Neural progenitor cell (in vitro differentiated cells): ENCODE measurements around the gene PPTC7. TPM values are rescaled to one million over a fixed set of nuclear protein-coding genes. Genes with fewer than 3 reads are reported as not detected.

ENCODE experiments used
- DNase-seq: peaks from one replicate; pipeline ENCODE4 v3.0.0-alpha.2; 2016; ENCODE audit warnings: low spot score
- H2AFZ ChIP-seq: fragments of 200-600 bp; sonication (generic); replicated peaks from 2 replicates; pipeline ENCODE4 v1.6.1; 2016; ENCODE audit warnings: antibody characterized with exemption
- H3F3A ChIP-seq: fragments of 200-600 bp; sonication (generic); 2 replicates; pipeline ENCODE4 v1.6.1; 2016; ENCODE audit warnings: antibody characterized with exemption, low read depth
- H3K27ac ChIP-seq: fragments of 200-600 bp; sonication (generic); 2 replicates; pipeline ENCODE4 v1.5.1; 2016; ENCODE audit warnings: mild to moderate bottlenecking
- H3K27me3 ChIP-seq: fragments of 200-600 bp; sonication (generic); 2 replicates; pipeline ENCODE4 v1.6.1; 2016; ENCODE audit warnings: mild to moderate bottlenecking, moderate library complexity
- H3K36me3 ChIP-seq: fragments of 200-600 bp; sonication (generic); 2 replicates; pipeline ENCODE4 v1.5.1; 2016
- H3K4me1 ChIP-seq: fragments of 200-600 bp; sonication (generic); 2 replicates; pipeline ENCODE4 v1.6.1; 2016; ENCODE audit warnings: mixed run types
- H3K4me2 ChIP-seq: fragments of 200-600 bp; sonication (generic); 2 replicates; pipeline ENCODE4 v1.6.1; 2016
- H3K4me3 ChIP-seq: fragments of 200-600 bp; sonication (generic); 2 replicates; pipeline ENCODE4 v1.5.1; 2016
- H3K79me2 ChIP-seq: fragments of 200-600 bp; sonication (generic); 2 replicates; pipeline ENCODE4 v1.6.1; 2016; ENCODE audit warnings: low read depth
- H3K9ac ChIP-seq: fragments of 200-600 bp; sonication (generic); 2 replicates; pipeline ENCODE4 v1.6.1; 2016
- H3K9me3 ChIP-seq: fragments of 200-600 bp; sonication (generic); 2 replicates; pipeline ENCODE4 v1.5.1; 2016; ENCODE audit warnings: low read depth
- H4K20me1 ChIP-seq: fragments of 200-600 bp; sonication (generic); 2 replicates; pipeline ENCODE4 v1.6.1; 2016; ENCODE audit warnings: low read depth
- H3K27ac Mint-ChIP-seq: 3 replicates; pipeline ENCODE4 v1.8.0; 2021; ENCODE audit warnings: mixed read lengths
- H3K27me3 Mint-ChIP-seq: 2 replicates; pipeline ENCODE4 v1.8.0; 2022; ENCODE audit warnings: low read depth, mild to moderate bottlenecking, inconsistent platforms, moderate library complexity, mixed read lengths; ENCODE audit not compliant: insufficient read depth
- H3K36me3 Mint-ChIP-seq: 3 replicates; pipeline ENCODE4 v1.8.0; 2021; ENCODE audit warnings: mixed read lengths
- H3K4me1 Mint-ChIP-seq: 3 replicates; pipeline ENCODE4 v1.8.0; 2021; ENCODE audit warnings: mixed read lengths
- H3K4me3 Mint-ChIP-seq: 3 replicates; pipeline ENCODE4 v1.8.0; 2021; ENCODE audit warnings: mild to moderate bottlenecking, moderate library complexity, mixed read lengths
- H3K9me3 Mint-ChIP-seq: 3 replicates; pipeline ENCODE4 v1.8.0; 2020; ENCODE audit warnings: mixed read lengths
- EZH2 ChIP-seq: fragments of 200-600 bp; sonication (generic); IDR thresholded peaks from 2 replicates; pipeline ENCODE4 v1.6.1; 2017; ENCODE audit warnings: antibody characterized with exemption, mild to moderate bottlenecking, moderate library complexity
- EZH2phosphoT487 ChIP-seq: fragments of 200-600 bp; sonication (generic); IDR thresholded peaks from 2 replicates; pipeline ENCODE4 v1.6.1; 2017; ENCODE audit warnings: antibody characterized with exemption
- total RNA-seq: library from RNA; depleted of rRNA; stranded (reverse); fragments of >200 nt; gene quantifications from 2 replicates; pipeline ENCODE4 v1.2.3, GENCODE V29; 2015; ENCODE audit warnings: low replicate concordance
- TF ChIP-seq, protein P1 (sequence below): fragments of 200-600 bp; sonication (generic); IDR thresholded peaks from 2 replicates; pipeline ENCODE4 v1.5.1; 2017; ENCODE audit warnings: antibody characterized with exemption, mild to moderate bottlenecking

PPTC7 gene, protein sequence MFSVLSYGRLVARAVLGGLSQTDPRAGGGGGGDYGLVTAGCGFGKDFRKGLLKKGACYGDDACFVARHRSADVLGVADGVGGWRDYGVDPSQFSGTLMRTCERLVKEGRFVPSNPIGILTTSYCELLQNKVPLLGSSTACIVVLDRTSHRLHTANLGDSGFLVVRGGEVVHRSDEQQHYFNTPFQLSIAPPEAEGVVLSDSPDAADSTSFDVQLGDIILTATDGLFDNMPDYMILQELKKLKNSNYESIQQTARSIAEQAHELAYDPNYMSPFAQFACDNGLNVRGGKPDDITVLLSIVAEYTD
- total RNA-seq, result 9.1 and 11.2 TPM in 2 replicates

DNA sequence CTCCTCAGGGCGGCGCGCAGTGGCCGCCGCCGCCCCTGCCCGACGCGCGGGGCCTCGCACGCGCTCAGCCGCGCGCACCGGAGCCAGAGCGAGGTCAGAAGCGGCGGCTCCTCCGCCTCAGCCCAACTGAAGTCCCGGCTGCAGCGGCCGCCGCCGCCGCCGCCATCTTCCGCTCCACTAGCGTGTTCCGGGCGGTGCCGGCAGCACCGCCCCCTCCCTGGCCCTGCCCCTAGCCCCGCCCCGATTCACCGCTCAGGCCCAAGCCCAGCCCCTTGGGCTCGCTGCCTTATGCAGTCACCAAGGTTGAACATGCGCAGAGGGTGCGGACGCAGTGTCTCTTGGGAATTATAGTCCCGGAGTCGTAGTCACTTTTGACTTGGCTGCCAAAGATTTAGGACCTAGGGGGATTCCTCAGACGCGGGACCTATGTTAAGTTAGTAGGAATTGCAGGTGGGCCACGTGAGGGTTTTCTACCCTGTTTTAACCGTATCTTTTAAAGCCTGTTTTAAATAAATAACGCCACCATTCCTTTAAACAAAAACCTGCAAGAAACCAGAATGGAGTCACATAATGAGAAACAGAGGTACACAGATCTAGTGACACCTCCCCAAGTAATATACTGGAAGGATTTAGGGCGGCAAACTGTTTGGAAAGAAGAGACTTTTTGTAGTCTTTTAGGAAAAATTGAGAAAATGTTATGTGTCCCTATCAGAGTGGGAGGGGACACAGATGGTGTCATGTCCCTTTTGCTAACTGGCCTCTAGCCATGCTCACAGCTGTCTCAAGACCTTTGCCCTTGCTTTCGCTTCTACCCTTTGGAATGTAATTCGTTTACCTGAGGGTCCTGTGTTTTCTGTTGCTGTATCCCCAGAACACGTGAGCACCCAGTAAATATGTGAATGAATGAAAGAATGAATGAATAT lies at the start of gene PPTC7:
Gene PPTC7 (minus strand): TSS at position 182 of the 923 bp plus-strand sequence. CDS start 287 bp downstream, outside the sequence.
- Mint-ChIP-seq H3K27ac (peak within 1 kb of the TSS; percentile 29), H3K4me1 (peaks cover 28% of the 10 kb centered on the region), H3K9me3 (no peaks in the 10 kb centered on the region), H3K4me3 (peak within 1 kb of the TSS; percentile 90), H3K27me3 (no peaks in the 10 kb centered on the region), H3K36me3 (peaks cover 11% of the 10 kb centered on the region)
- peaks cover 8% of the 10 kb centered on the region for H3F3A ChIP-seq
- peak within 1 kb of the TSS; percentile 97 for H3K4me2 ChIP-seq
- H3K9me3 ChIP-seq, result no peaks in the 10 kb centered on the region
- H3K4me1 ChIP-seq, result peaks cover 21% of the 10 kb centered on the region
- DNase-seq, result peak; percentile 99
- H2AFZ ChIP-seq, result peak within 1 kb of the TSS; percentile 48
- peaks cover 45% of the 10 kb centered on the region for H3K79me2 ChIP-seq
- H3K4me3 ChIP-seq, result peak within 1 kb of the TSS; percentile 69
- H3K36me3 ChIP-seq, result no peaks in the 10 kb centered on the region
- peaks cover 40% of the 10 kb centered on the region for H4K20me1 ChIP-seq
- peak within 1 kb of the TSS; percentile 34 for H3K9ac ChIP-seq
- H3K27ac ChIP-seq, result no peak within 1 kb of the TSS
- TF ChIP-seq, protein P1, sequence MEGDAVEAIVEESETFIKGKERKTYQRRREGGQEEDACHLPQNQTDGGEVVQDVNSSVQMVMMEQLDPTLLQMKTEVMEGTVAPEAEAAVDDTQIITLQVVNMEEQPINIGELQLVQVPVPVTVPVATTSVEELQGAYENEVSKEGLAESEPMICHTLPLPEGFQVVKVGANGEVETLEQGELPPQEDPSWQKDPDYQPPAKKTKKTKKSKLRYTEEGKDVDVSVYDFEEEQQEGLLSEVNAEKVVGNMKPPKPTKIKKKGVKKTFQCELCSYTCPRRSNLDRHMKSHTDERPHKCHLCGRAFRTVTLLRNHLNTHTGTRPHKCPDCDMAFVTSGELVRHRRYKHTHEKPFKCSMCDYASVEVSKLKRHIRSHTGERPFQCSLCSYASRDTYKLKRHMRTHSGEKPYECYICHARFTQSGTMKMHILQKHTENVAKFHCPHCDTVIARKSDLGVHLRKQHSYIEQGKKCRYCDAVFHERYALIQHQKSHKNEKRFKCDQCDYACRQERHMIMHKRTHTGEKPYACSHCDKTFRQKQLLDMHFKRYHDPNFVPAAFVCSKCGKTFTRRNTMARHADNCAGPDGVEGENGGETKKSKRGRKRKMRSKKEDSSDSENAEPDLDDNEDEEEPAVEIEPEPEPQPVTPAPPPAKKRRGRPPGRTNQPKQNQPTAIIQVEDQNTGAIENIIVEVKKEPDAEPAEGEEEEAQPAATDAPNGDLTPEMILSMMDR, result no peak
- TF ChIP-seq EZH2phosphoT487, result no peak
- TF ChIP-seq EZH2, result no peak
- peaks cover 14% of the 10 kb centered on the region for H3K27me3 ChIP-seq

DNA sequence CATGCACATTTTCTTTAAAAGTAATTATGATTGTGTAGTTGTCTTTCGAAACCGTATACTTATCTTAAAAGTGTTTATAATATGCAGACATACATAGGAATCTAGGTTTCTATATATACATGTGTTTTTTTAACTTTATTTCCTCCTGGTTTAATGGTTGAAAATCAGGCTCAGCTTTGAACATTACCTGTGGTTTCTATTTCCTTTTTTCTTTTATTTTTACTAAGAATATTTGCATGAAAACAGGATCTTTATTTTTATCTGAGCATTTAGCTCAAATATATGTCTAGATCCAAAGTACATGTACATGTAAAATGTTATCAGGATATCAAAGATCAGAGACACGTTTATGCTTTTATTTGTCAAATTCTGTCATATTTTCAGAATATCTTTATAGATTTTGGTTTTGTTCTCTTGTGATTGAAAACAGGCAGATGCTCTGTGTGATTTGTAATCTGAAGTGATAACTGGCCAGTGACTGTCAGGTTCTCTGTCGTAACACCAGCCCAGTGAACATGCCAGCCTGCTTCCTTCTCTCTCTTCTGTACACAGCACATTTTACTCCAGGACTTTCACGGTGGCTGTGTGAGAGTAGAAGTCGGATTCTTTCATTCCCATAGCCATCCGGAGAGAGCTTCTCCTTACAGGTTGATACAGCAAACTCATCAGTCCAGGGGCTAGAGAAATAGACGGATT lies 44.5 kb upstream of the PPTC7 start:
- H3K9me3 Mint-ChIP-seq, result no peaks in the 10 kb centered on the region
- H3K4me1 ChIP-seq, result no peaks in the 10 kb centered on the region
- H3K27ac Mint-ChIP-seq, result no peak overlapping the region
- H3K4me1 Mint-ChIP-seq, result no peaks in the 10 kb centered on the region
- no peaks in the 10 kb centered on the region for H4K20me1 ChIP-seq
- no peaks in the 10 kb centered on the region for H3F3A ChIP-seq
- H2AFZ ChIP-seq, result no peak overlapping the region
- DNase-seq, result no peak
- no peak overlapping the region for H3K4me3 ChIP-seq
- no peaks in the 10 kb centered on the region for H3K9me3 ChIP-seq
- TF ChIP-seq, protein P1, result no peak
- no peak for TF ChIP-seq EZH2
- H3K9ac ChIP-seq, result no peak overlapping the region
- H3K4me2 ChIP-seq, result no peak overlapping the region
- no peaks in the 10 kb centered on the region for H3K27me3 Mint-ChIP-seq
- no peak overlapping the region for H3K27ac ChIP-seq
- H3K36me3 Mint-ChIP-seq, result peaks cover 20% of the 10 kb centered on the region
- no peaks in the 10 kb centered on the region for H3K27me3 ChIP-seq
- no peak overlapping the region for H3K4me3 Mint-ChIP-seq
- H3K79me2 ChIP-seq, result no peaks in the 10 kb centered on the region
- peaks cover 3% of the 10 kb centered on the region for H3K36me3 ChIP-seq

DNA sequence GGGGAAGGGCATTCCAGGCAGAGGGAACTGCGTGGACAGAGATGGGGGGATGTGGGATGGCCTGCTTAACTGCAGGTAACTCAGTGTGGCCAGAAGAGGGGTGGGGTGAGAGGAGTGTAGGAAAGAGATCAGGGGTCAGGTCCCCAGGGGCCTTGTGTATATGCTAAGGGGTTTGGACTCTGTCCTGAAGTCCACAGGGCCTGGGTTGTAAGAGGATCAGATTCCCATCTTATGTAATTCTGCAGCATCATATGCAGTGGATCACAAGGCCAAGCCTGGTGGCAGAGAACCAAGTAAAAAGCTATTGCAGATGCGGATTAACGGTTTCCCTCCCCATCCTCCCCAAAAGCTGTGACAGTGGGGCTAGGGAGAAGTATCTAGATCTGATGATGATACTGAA lies 39.5 kb upstream of the PPTC7 start:
- Histone ChIP-seq H3K4me2 (no peak overlapping the region), H3K79me2 (no peaks in the 10 kb centered on the region), H4K20me1 (no peaks in the 10 kb centered on the region), H3K27ac (no peak overlapping the region), H3K4me1 (no peaks in the 10 kb centered on the region), H3K27me3 (no peaks in the 10 kb centered on the region), H3K36me3 (no peaks in the 10 kb centered on the region), H2AFZ (no peak overlapping the region), H3K9me3 (no peaks in the 10 kb centered on the region), H3K4me3 (no peak overlapping the region), H3F3A (no peaks in the 10 kb centered on the region), H3K9ac (no peak overlapping the region)
- Mint-ChIP-seq H3K9me3 (no peaks in the 10 kb centered on the region), H3K27ac (no peak overlapping the region), H3K36me3 (peaks cover 11% of the 10 kb centered on the region), H3K4me1 (no peaks in the 10 kb centered on the region), H3K27me3 (peaks cover 3% of the 10 kb centered on the region), H3K4me3 (no peak overlapping the region)
- no peak for DNase-seq
- TF ChIP-seq EZH2, result no peak
- TF ChIP-seq, protein P1, result no peak
- TF ChIP-seq EZH2phosphoT487, result no peak
